ENCODE results near the gene BABAM2.

BABAM2 gene

GRCh38 chr2:28274911-28275685, 384.6 kb downstream of the BABAM2 start:
- DNase-seq (ENCODE audit: low spot score): peak; percentile 100
- FAIRE-seq: peak; percentile 97

DNA sequence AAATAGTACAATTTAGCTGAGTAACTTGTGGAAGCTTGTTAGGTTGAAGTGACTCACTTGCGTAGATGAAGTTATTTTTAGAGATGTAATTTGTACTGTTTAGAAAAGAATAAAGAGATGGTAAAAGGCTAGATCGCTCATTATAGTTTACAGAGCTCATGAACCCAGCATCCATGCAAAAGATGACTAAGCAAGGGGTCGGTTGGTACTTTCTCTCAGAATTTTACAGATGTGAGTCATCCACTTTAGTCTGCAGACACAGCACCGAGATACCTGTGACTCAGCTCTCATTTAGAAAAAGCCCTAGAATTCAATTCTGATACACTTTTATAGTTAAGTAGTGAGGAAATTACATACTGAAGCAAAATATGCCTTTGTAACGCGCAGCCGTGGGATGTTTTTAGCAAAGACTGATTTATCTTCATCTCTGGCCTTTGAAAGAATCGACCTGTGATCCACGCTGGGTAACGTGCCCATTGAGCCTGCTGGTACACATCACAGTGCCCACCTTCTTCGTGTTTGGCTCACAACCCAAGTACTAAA, 385.6 kb downstream of the BABAM2 start:
- FAIRE-seq (peak; percentile 98), DNase-seq (ENCODE audit: low spot score) (peak; percentile 99)

GRCh38 chr2:28276807-28277206, 386.3 kb downstream of the BABAM2 start:
- DNase-seq (ENCODE audit: low spot score) (peak; percentile 73), FAIRE-seq (no peak)

DNA sequence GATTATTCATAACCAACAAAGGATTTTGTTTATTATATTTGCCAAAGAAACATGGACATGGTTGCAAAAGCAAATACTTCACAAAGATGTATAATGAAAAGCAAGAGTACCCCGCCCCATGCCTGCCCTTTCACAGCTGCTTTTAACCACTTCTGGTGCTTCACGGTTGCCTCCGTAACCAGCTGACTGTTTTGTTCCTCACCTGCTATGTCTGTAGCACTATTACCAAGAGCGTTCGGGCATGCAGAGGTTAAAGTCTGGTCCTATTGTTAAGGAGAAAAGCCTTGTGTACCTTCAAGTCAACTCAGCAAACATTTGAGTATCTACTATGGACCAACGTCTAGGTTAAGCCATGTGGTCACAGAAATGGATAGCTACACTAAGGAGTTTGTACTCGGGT, 386.9 kb downstream of the BABAM2 start:
- FAIRE-seq: no peak
- no peak for DNase-seq (ENCODE audit: low spot score)

DNA sequence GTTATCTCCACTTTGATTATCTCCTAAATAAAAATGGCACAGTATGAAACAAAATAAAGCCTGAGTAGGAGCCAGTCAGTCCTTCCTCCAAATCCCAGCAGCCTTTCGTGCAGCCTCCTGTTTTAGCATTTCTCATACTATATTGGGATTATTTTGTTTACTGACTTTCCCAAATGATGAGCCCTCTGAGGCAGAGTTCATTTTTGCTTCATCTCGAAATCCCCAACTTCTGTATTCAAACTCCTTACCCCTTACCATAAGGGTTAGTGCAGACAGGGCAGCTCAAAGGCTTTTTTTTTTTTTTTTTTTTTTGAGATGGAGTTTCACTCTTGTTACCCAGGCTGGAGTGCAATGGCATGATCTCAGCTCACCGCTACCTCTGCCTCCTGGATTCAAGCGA, 388.8 kb downstream of the BABAM2 start:
- FAIRE-seq: no peak
- no peak for DNase-seq (ENCODE audit: low spot score)

GRCh38 chr2:28280619-28281018, 390.1 kb downstream of the BABAM2 start:
- FAIRE-seq: peak; percentile 83

DNA sequence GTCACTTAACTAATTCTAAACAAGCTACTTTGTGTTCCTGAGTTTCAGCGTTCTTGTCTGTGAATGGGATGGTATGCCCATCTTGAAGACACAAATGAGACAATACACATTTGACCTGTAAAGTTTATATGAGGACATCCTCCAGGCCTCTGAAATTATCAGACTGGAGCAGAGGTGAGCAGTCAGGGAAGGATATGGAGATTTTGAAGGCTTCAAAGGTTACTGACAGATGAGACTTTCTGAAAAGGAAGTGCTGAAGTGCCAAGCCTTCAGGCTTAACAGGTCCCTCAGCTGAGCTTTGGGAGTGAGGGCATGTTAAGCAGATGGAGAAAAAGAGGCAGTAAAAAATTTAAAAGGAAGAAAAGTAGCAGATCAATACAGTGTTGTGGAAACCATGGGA, 391.2 kb downstream of the BABAM2 start:
- FAIRE-seq (no peak), DNase-seq (ENCODE audit: low spot score) (no peak)

More at GRCh38 chr2:28280619-28281018, 390.1 kb downstream of the BABAM2 start:
- DNase-seq (ENCODE audit: low spot score): peak; percentile 70

GRCh38 chr2:28282248-28282647, 391.7 kb downstream of the BABAM2 start:
- FAIRE-seq: no peak
- DNase-seq (ENCODE audit: low spot score): no peak

- DNase-seq (ENCODE audit: low spot score) (peak; percentile 56), FAIRE-seq (peak; percentile 77)
These were observed 392.5 kb downstream of the BABAM2 start for GRCh38 chr2:28282861-28283646.

- DNase-seq (ENCODE audit: low spot score) (no peak), FAIRE-seq (no peak)
These were observed 393.3 kb downstream of the BABAM2 start for GRCh38 chr2:28283861-28284260.

- FAIRE-seq (no peak), DNase-seq (ENCODE audit: low spot score) (peak; percentile 34)
These were observed 396.1 kb downstream of the BABAM2 start for GRCh38 chr2:28286678-28287077.

DNA sequence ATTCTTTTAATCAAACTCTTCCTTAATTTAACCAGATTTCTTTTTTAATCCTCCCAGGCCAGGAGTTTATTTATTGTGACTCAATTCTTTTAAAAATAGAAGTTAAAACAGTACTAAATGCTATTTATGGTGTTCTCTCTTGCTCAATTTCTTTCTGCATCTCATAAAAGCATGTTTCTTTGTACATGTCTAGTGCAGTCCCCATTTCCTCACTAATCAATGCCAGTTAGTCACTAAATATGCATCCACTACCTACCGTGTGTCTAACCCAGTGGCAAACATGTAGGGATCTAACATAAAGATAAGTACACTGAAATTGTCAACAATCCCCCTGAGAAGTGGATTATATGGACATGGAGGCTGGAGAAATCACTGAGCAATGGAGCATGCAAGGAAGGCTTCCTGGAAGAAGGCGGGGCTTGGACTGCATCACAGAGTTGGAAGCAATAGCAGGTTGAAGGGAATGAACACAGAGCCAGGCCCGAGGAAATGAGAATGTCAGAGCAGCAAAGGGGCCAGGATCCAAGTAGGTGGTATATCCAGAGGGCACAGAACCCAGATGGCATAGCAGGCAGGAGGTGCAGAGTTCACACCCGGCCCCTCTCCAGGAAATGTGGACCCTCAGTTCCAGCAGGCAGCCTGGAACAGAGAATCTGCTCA, 396.9 kb downstream of the BABAM2 start:
- FAIRE-seq (no peak), DNase-seq (ENCODE audit: low spot score) (peak; percentile 25)

- FAIRE-seq (no peak), DNase-seq (ENCODE audit: low spot score) (no peak)
These were observed 398.1 kb downstream of the BABAM2 start for GRCh38 chr2:28288620-28289019.

DNA sequence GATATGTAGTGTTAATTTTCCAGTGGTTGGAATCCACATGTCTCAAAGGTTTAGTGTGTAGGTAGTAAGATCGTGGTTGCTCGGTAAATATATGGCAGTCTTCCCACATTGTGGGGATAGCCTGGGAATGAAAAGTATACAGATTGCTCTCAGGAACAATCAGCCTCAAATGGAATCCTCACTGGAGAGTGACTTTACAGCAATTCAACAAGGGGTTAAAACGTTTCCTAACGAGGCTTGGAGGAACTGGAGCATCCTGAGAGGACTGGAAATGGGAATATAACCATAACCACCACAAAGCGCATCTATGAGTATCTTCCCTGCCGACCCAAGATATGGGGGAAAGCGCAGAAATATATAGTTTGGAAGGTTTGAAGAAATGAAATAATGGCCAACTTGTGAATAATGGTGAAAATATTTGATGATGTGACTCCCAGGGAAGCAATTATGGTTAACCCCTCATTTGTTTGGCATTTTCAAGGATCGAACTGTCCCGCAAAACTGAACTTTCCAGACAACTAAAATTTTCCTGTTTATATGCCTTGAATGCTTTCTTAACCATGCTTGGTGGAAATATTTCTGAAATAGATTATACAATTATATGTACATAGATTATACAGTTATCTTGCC, 401.4 kb downstream of the BABAM2 start:
- peak; percentile 80 for FAIRE-seq
- peak; percentile 81 for DNase-seq (ENCODE audit: low spot score)

DNA sequence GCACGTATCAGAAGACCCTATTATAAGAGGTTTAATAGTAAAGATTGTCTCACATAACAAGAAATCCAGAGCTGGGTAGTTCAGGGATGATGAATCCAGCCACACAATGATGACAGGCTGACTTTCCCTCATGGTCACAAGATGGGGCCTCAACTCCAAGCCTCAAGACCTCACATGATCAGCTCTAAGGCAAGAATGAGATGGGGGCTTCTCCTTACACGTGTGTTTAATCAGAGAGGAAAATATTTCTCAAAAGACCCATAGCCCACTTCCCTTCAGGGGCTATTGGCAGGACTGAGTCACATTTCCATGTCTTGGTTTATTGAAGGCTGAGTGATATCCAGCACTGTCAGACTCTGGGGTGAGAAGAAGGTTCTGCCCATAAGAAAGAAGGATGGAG, 402.0 kb downstream of the BABAM2 start:
- DNase-seq (ENCODE audit: low spot score): peak; percentile 80
- no peak for FAIRE-seq

- FAIRE-seq (no peak), DNase-seq (ENCODE audit: low spot score) (no peak)
These were observed 402.9 kb downstream of the BABAM2 start for GRCh38 chr2:28293416-28293815.

DNA sequence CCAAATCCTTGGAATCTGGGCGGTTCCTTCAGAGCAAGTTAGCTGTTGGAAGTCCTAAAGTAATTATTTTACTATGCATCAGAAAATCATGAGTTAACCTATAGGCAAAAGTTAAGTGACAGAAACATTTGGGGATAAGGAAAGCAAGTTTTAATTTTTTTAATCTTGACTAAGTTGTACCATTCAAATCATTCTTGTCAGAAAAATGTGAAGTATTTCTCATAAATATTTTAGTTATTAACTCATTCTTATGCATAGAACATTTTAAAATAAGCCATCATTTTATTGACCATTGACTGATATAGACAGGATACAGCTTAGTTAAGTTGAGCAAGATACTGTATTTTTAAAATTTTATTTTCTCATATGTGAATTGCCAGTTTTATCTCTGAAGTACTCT, 403.9 kb downstream of the BABAM2 start:
- DNase-seq (ENCODE audit: low spot score) (no peak), FAIRE-seq (peak; percentile 35)

DNA sequence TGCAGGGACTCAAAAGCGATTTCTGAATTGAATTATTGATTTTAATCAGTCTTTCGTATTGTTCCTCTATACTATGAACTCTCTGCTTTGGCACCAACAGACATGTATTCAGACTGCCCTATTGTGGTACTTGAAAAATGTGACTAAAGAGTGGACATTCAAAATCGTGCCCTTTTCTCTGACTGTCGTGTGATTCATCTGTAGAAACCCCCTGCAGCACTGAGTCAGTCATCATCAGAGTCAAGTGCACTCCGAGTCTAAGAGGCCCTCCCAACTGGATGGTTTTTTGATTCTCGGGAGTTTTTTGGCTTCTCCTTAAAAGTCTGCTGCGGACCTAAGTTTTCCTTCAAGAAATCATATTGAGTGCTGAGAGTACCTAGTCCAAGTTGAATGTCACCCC, 405.7 kb downstream of the BABAM2 start:
- DNase-seq (ENCODE audit: low spot score) (peak; percentile 94), FAIRE-seq (peak; percentile 95)

GRCh38 chr2:28296904-28297303, 406.4 kb downstream of the BABAM2 start:
- FAIRE-seq (peak; percentile 63), DNase-seq (ENCODE audit: low spot score) (peak; percentile 81)

DNA sequence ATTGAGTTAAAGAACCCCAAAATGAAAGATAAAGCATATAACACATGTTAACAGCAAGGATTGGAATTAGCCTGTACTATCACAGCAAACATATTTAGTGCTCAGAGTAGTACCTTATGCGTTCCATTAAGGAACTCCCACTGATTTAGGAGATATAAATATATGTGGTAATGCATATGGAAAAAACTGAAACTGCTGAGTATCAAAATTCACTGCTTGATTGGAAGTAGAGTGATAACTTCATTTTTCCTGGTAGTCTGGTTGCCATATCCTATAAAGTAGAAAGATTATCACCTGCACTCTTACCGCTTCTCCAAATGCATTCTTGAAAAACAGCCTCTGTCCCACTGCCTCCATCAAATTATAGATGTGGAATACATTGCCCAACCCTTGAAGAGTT, 407.0 kb downstream of the BABAM2 start:
- FAIRE-seq (no peak), DNase-seq (ENCODE audit: low spot score) (no peak)

GRCh38 chr2:28298406-28298805, 407.9 kb downstream of the BABAM2 start:
- no peak for DNase-seq (ENCODE audit: low spot score)
- FAIRE-seq: no peak

All from RCC 7860 (cell line).